ENCODE measurements around the gene TMEM179. TPM values are rescaled to one million over a fixed set of nuclear protein-coding genes. Genes with fewer than 3 reads are reported as not detected.
A peak's percentile ranks its signal among the peaks of the same experiment; 100 is the strongest.

Gene TMEM179
- total RNA-seq, 2 donors from 2014 or later = 0.48 to 0.84 TPM

GRCh38 chr14:104552738-104553125 is 51.8 kb downstream of the TMEM179 start:
- Mint-ChIP-seq H3K27me3 (peaks cover 0 to 3% of the 10 kb centered on the region in 2 donors), H3K9me3 (no peaks in the 10 kb centered on the region), H3K27ac (no peak overlapping the region), H3K4me1 (ENCODE audit: low read depth in 2 of 2) (no peaks in the 10 kb centered on the region), H3K36me3 (no peaks in the 10 kb centered on the region), H3K4me3 (no peak overlapping the region)
- ATAC-seq (no peak), DNase-seq (ENCODE audit: low spot score) (no peak)

DNA sequence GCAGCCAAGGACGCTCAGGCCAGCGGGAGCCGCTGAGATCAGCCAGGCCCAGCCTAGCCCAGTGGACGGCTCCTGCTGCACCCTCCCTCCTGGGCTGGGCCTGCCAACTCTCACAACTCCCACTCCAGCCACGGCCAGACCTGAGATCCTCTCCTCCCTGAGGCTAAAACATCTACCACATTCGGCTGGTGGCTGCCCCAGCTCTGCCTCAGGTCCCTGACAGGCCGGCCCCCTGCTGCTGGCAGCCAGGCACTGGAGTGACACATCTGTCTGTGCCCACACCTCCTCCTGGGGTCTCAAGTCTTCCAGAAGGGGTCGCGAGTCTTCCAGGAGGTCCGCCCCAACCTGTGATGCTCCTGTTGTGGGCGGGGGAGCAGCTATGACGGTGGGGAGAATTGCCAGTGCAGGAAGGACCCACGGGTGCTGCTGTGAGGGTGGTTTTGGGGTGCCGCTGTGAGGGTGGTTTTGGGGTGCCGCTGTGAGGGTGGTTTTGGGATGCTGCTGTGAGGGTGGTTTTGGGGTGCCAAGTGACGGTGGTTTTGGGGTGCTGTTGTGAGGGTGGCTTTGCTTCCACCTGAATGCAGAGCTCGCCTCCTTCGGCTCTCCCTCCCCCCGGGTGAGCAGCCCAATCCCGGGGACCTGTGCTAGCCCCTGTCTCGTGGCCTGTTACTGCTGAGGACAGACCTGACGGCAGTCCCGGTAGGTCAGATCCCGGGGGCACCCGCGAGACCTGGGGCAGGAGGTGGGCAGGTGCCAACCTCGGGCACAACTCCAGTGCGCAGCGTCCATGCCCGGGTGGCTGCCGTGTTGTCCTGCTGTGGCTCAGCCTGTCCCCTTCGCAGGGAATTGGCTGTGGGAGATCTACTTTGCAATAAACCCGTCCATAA is 52.5 kb downstream of the TMEM179 start:
- Mint-ChIP-seq H3K4me1 (ENCODE audit: low read depth in 2 of 2) (no peaks in the 10 kb centered on the region), H3K36me3 (no peaks in the 10 kb centered on the region), H3K4me3 (no peak overlapping the region), H3K27ac (no peak overlapping the region), H3K9me3 (no peaks in the 10 kb centered on the region), H3K27me3 (peaks cover 0 to 3% of the 10 kb centered on the region in 2 donors)
- no peak for DNase-seq (ENCODE audit: low spot score)
- no peak for ATAC-seq

- H3K4me3 Mint-ChIP-seq = no peak overlapping the region
These were observed 53.5 kb downstream of the TMEM179 start for GRCh38 chr14:104550861-104551728.

DNA sequence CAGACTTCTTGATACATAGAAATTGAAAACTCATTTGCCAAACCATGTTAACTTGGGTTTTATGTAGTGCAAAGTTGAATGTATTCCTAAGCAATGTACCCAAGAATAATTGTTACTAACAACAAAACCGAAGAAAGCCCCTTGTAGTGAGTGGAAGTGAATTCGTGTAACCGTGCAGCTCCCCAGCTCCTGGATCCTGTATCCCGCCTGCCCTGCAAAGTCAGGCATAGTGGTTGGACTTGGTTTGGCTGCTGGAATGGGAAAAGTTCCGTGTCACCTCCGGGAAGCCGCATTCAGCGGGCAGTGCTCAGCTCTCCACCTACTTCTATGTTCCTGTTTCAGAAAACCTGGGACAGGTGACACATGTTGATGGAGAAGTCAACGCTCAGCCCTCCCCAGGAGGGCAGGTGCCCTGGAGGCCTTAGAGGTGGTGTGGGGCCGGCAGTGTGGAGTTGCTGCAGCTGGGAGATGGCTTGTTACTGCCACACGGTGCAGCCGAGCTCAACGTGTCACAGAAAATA is 54.2 kb downstream of the TMEM179 start:
- Mint-ChIP-seq H3K27me3 (peaks cover 0 to 3% of the 10 kb centered on the region in 2 donors), H3K4me3 (no peak overlapping the region), H3K27ac (no peak overlapping the region), H3K4me1 (ENCODE audit: low read depth in 2 of 2) (no peaks in the 10 kb centered on the region), H3K36me3 (no peaks in the 10 kb centered on the region), H3K9me3 (no peaks in the 10 kb centered on the region)
- DNase-seq (ENCODE audit: low spot score) (no peak), ATAC-seq (no peak)

More at GRCh38 chr14:104550861-104551728, 53.5 kb downstream of the TMEM179 start:
- Mint-ChIP-seq H3K27me3 (peaks cover 0 to 3% of the 10 kb centered on the region in 2 donors), H3K9me3 (no peaks in the 10 kb centered on the region), H3K4me1 (ENCODE audit: low read depth in 2 of 2) (no peaks in the 10 kb centered on the region), H3K27ac (no peak overlapping the region), H3K36me3 (no peaks in the 10 kb centered on the region)
- ATAC-seq (no peak), DNase-seq (ENCODE audit: low spot score) (no peak)

DNA sequence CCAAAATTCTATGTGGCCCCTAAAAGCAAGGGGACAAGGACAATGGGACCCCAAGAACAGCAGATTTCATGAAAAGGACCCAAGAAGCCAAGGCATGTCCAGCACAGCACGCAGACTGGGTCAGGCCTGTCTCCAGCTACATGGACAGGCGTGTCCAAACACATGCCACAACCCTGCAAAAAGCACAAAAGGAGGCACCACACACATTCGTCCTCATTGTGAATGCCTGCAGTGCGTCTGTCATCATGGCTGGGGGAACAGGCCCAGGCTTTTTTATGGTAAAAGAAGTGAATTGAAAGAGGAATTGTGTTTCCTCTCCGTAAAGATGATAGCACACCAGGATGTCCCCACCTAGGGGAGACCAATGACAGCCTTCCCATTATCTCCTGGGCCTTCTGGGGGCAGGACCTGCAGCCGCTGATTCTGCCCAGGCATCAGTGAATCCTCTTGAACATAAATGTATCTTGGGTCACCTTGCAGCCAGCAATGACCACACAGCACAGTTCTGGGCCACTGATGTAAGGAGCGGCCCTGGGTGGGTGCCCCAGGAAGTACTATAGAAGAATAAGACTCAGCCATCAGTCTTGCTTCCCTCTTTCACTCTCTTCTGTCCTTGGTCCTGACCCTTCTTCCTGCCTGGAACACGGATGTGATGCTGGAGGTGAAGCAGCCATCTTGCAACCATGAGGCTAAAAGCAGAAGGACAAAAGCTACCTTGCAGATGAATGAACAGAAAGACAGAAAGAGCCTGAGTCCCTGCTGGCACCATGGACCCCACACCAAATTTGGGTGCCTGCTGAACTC is 54.8 kb downstream of the TMEM179 start:
- DNase-seq (ENCODE audit: low spot score) = no peak
- Mint-ChIP-seq H3K4me3 (no peak overlapping the region), H3K9me3 (no peaks in the 10 kb centered on the region), H3K36me3 (no peaks in the 10 kb centered on the region), H3K4me1 (ENCODE audit: low read depth in 2 of 2) (no peaks in the 10 kb centered on the region), H3K27me3 (peaks cover 4 to 7% of the 10 kb centered on the region in 2 donors), H3K27ac (no peak overlapping the region)
- ATAC-seq = no peak

DNA sequence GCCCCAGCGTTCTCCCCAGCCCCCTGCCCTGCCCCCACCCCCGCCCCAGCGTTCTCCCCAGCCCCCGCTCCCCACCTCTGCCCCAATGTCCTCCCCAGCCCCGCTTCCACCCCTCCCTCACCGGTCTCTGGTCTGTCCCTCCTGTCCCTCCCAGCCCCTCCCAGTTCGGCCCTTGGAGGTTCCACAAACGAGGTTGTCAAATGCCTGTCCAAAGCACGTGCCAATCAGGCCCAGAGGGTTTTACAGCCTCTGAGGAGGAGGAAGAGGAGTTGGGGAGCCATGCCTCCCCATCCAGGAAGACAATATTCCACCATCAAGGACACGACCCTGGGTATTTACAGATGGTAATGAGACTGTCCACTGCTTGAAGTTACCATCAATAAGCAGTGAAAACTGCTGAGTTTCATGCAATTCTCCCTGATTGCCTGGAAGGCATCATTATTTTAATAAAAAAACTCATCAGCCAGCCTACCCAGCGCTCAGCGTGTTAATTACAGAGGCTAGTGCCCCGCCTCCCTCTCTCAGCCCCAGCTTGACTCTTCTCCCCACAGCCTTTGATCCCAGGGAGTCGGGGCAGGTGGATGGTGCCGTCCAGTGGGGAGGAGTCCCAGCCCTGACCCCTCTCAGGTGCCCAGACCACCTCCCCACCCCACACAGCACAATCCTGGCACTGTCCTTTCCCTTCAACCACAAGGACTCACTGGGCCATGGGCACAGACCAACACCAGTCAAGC is 55.6 kb downstream of the TMEM179 start:
- Mint-ChIP-seq H3K27me3 (peaks cover 8 to 12% of the 10 kb centered on the region in 2 donors), H3K4me3 (no peak overlapping the region), H3K36me3 (no peaks in the 10 kb centered on the region), H3K9me3 (no peaks in the 10 kb centered on the region), H3K4me1 (ENCODE audit: low read depth in 2 of 2) (no peaks in the 10 kb centered on the region), H3K27ac (no peak overlapping the region)
- no peak for ATAC-seq
- DNase-seq (ENCODE audit: low spot score) = no peak

DNA sequence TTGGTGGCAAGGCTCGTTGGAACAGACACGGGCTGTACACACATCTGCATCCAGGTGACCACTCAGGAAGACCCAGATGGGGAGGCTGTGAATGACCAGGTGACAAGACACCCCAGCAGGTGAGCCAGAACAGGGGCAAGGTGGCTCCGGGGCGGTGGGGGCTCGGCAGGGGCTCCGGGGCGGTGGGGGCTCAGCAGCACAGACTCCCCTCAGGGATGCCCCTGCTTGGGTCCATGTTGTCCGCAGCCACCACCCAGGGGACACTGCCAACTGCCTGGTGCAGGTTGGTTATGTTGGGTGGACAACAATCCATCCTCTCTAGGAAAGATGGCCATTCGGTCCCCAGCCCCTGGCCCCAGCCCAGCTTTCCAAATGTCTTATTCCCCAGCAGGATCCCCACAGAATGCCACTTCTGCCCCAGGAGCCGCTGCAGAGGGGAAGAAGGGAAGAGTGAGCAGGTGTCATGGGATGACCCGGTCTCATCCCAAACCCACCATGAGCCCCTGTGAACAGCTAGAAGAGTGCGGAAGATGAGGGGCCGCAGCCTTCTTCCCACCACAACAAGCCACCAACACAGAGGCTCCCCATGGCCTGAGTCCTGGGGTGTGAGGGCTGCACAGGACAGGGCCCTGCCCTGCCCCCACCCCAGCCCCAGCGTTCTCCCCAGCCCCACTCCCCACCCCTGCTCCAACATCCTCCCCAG is 56.4 kb downstream of the TMEM179 start:
- no peaks in the 10 kb centered on the region for H3K36me3 Mint-ChIP-seq
- no peak overlapping the region for H3K27ac Mint-ChIP-seq
- no peak for ATAC-seq
- peaks cover 6 to 20% of the 10 kb centered on the region in 2 donors for H3K27me3 Mint-ChIP-seq
- no peaks in the 10 kb centered on the region for H3K9me3 Mint-ChIP-seq
- H3K4me3 Mint-ChIP-seq = no peak overlapping the region
- H3K4me1 Mint-ChIP-seq (ENCODE audit: low read depth in 2 of 2) = no peaks in the 10 kb centered on the region
- DNase-seq (ENCODE audit: low spot score) = no peak

DNA sequence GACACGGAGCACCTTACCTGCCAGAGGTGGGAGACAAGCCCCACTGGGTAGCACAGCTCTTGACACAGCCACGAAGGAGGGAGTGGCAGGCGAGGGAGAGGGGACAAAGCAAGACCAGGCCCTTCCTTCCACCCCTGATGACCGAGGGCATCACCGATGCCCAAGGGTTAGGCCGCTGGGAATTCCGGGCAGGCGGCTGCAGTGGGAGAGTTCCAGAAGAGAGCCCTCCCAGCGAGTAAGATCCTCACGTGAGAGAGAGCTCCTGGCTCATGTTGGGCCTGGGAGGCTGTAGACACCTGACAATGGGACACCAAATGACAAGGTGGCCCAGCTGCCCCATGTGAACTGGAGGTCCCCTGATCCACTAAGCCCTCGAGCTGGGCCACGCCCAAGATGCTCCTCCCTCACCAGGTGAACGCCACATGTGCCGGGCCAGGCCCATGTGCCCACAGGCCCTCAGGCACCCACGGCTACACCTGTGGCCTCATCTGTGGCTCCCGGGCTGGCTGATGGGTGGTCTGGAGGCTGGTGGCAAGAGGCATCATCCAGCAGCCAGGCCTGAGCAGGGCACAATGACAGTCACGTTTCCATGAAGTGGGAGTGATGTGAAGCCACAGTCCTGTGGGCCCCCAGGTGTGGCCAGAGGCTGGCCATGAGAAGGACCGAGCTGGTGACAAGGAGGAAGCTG is 57.1 kb downstream of the TMEM179 start:
- no peaks in the 10 kb centered on the region for H3K36me3 Mint-ChIP-seq
- H3K27me3 Mint-ChIP-seq = peaks cover 10 to 27% of the 10 kb centered on the region in 2 donors
- no peaks in the 10 kb centered on the region for H3K4me1 Mint-ChIP-seq (ENCODE audit: low read depth in 2 of 2)
- no peak for ATAC-seq
- DNase-seq (ENCODE audit: low spot score) = no peak
- no peak overlapping the region for H3K4me3 Mint-ChIP-seq
- H3K9me3 Mint-ChIP-seq = no peaks in the 10 kb centered on the region
- H3K27ac Mint-ChIP-seq = no peak overlapping the region

DNA sequence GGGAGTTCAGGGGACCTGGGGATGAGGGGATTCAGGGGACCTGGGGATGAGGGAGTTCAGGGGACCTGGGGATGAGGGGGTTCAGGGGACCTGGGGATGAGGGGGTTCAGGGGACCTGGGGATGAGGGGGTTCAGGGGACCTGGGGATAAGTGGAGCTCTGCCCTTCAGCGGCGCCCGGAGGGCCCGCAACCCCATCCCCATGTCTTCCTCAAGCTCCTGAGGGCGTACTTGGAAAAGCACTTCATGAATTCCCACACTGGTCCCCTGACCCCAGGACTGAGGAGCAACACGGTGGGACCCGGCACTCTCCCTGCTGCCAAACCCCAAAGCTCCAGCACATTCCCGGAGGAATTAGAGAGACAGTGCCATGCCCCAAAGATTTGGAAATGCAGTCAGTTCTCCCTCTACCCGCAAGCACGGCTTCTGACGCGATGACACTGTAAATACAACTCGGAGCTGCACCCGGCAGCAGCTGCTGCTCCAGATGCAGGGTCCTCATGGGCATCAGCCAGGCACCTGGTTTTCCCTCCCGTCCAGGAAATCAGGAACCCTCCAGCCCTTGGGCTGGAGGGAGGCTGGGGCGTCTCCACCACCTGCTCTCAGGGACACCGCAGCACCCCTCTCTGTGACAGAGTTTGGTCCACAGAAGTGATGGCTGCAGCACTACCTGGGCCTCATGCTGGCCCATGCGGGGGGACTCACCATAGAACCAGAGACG is 57.8 kb downstream of the TMEM179 start:
- no peak for DNase-seq (ENCODE audit: low spot score)
- Mint-ChIP-seq H3K27ac (no peak overlapping the region), H3K9me3 (no peaks in the 10 kb centered on the region), H3K4me1 (ENCODE audit: low read depth in 2 of 2) (no peaks in the 10 kb centered on the region), H3K4me3 (no peak overlapping the region), H3K36me3 (no peaks in the 10 kb centered on the region), H3K27me3 (peaks cover 16 to 34% of the 10 kb centered on the region in 2 donors)
- ATAC-seq = no peak

GRCh38 chr14:104545942-104546501 is 58.5 kb downstream of the TMEM179 start:
- H3K27ac Mint-ChIP-seq = no peak overlapping the region
- no peaks in the 10 kb centered on the region for H3K4me1 Mint-ChIP-seq (ENCODE audit: low read depth in 2 of 2)
- no peaks in the 10 kb centered on the region for H3K36me3 Mint-ChIP-seq
- peaks cover 16 to 36% of the 10 kb centered on the region in 2 donors for H3K27me3 Mint-ChIP-seq
- H3K4me3 Mint-ChIP-seq = no peak overlapping the region
- no peak for ATAC-seq
- no peaks in the 10 kb centered on the region for H3K9me3 Mint-ChIP-seq
- no peak for DNase-seq (ENCODE audit: low spot score)

DNA sequence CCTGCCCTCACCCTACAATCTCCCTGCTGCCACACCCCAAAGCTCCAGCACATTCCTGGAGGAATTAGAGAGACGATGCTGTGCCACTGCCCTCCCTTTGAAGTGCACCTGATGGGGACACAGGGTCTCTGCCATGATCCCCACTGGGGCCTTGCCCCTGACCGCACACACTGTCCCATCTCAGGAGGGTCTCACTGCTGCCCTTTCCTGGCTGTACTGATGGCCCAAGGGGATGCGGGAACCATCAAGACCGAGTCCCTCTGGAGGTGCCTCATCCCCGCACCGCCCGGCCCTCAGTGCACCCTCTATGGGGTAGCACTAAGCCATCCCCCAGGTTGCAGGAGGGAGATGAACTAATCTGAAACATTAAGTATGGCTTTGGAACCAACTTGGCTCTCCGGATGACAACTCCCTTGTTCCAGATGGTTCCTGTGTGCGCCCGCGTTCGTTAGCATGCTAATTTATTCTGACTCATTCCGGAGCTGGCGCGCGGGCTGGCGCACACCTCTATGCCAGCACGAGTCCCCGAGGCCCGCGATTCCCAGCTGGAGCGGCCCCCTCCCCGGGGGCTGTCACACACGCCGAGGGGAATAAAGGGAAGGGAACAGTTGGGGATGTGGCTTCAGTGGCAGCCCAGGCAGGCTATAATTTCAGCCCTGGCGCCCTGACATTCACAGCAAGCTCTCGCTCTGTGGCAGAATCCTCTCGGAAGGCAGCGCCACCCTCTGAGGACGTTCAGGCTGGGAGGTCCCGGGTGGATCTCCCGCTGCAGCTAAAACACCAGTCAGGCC is 59.2 kb downstream of the TMEM179 start:
- H3K27ac Mint-ChIP-seq = no peak overlapping the region
- H3K4me1 Mint-ChIP-seq (ENCODE audit: low read depth in 2 of 2) = no peaks in the 10 kb centered on the region
- peak in 1 of 2 donors; percentile 12 for ATAC-seq
- peaks cover 18 to 41% of the 10 kb centered on the region in 2 donors for H3K27me3 Mint-ChIP-seq
- H3K36me3 Mint-ChIP-seq = no peaks in the 10 kb centered on the region
- H3K4me3 Mint-ChIP-seq = no peak overlapping the region
- H3K9me3 Mint-ChIP-seq = no peaks in the 10 kb centered on the region
- no peak for DNase-seq (ENCODE audit: low spot score)
